D721Med (cell line): ENCODE results near the gene TBC1D20.
A peak's percentile ranks its signal among the peaks of the same experiment; 100 is the strongest.

Experiments used
- DNase-seq: peaks from one replicate; pipeline ENCODE4 v3.0.0; 2011; ENCODE audit warnings: low spot score; ENCODE audit not compliant: insufficient read length
- FAIRE-seq: peaks from 2 replicates; lab custom pipeline; 2011; peaks lifted over from hg19 to GRCh38; lab: Jason Lieb, UNC
- CTCF ChIP-seq: IDR thresholded peaks from 2 replicates; pipeline ENCODE4 v1.5.1; 2012; ENCODE audit warnings: mild to moderate bottlenecking, control low read depth; ENCODE audit not compliant: insufficient read depth; ENCODE audit errors: missing control alignments

The TBC1D20 gene

GRCh38 chr20:407953-408842 lies 54.1 kb downstream of the TBC1D20 start, which contains the start of gene RBCK1:
Gene RBCK1 (plus strand): TSS chr20:408299. CDS start chr20:408758, 459 bp downstream.
- DNase-seq: peak; percentile 67
- no peak for FAIRE-seq
- no peak for TF ChIP-seq CTCF

GRCh38 chr20:407133-407952 lies 55.0 kb downstream of the TBC1D20 start:
- DNase-seq (peak; percentile 68), FAIRE-seq (no peak)

GRCh38 chr20:406200-407132 lies 55.9 kb downstream of the TBC1D20 start:
- DNase-seq: no peak
- TF ChIP-seq CTCF: no peak
- FAIRE-seq: no peak

More at GRCh38 chr20:407133-407952, 55.0 kb downstream of the TBC1D20 start:
- TF ChIP-seq CTCF: no peak

- DNase-seq: no peak
- no peak for TF ChIP-seq CTCF
- no peak for FAIRE-seq
These were observed 58.2 kb downstream of the TBC1D20 start for GRCh38 chr20:404088-404487.

- FAIRE-seq (no peak), DNase-seq (no peak)
- TF ChIP-seq CTCF: no peak
These were observed 58.8 kb downstream of the TBC1D20 start for GRCh38 chr20:403582-403957.

GRCh38 chr20:402898-403581 lies 59.3 kb downstream of the TBC1D20 start:
- TF ChIP-seq CTCF: no peak
- DNase-seq: no peak
- no peak for FAIRE-seq
